A549 (cell line): ENCODE data around the gene AK1. TPM values are rescaled to one million over a fixed set of nuclear protein-coding genes. Genes with fewer than 3 reads are reported as not detected.
A peak's percentile ranks its signal among the peaks of the same experiment; 100 is the strongest.

ENCODE experiments used
- ATAC-seq, 2 experiments: fragments of 200-7000 bp in 1 of 2; fragments of >200 bp in 1 of 2; cut with Nextera tagmentation in 1 of 2; cut with Tn5 transposase in 1 of 2; 3 replicates each; pipeline versions ENCODE4 v1.8.0 to v1.9.1; 2018 to 2020; ENCODE audit warnings: mild to moderate bottlenecking in 1 of 2, moderate library complexity in 1 of 2
- CTCF ChIA-PET: fragments of 300-600 bp; sonication (Branson Sonifier 250); formaldehyde crosslinking; extraction: SDS; loops from one replicate; lab custom pipeline; 2021; ENCODE audit warnings: antibody characterized with exemption, inconsistent platforms; lab: Yijun Ruan, JAX
- POLR2A ChIA-PET: fragments of 350-600 bp; formaldehyde crosslinking; extraction: SDS; loops from one replicate; lab custom pipeline; 2021; ENCODE audit warnings: antibody characterized with exemption, inconsistent platforms; lab: Yijun Ruan, JAX
- DNase-seq, 2 experiments: peaks; one replicate each; pipeline versions ENCODE4 v3.0.0 to v3.0.0-alpha.2; 2011 to 2016; ENCODE audit warnings: low read depth in 1 of 2, low spot score in 1 of 2
- FAIRE-seq: peaks from 2 replicates; lab custom pipeline; 2011; peaks lifted over from hg19 to GRCh38; lab: Jason Lieb, UNC
- H3K27ac ChIP-seq, 2 experiments: fragments of >200 bp; sonication (Bioruptor Twin); formaldehyde crosslinking; 3 replicates each; pipeline ENCODE4 v1.5.1; 2016 to 2017
- H3K4me1 ChIP-seq: fragments of >200 bp; sonication (Bioruptor Twin); formaldehyde crosslinking; 3 replicates; pipeline ENCODE4 v1.6.1; 2016
- H3K4me2 ChIP-seq: fragments of >200 bp; sonication (Bioruptor Twin); formaldehyde crosslinking; 3 replicates; pipeline ENCODE4 v1.6.1; 2016
- H3K4me3 ChIP-seq: fragments of >200 bp; sonication (Bioruptor Twin); formaldehyde crosslinking; 3 replicates; pipeline ENCODE4 v1.5.1; 2016
- H3K9me3 ChIP-seq: fragments of >200 bp; sonication (Bioruptor Twin); formaldehyde crosslinking; 3 replicates; pipeline ENCODE4 v1.6.1; 2016
- CEBPB ChIP-seq, 2 experiments: fragments of >200 bp in 1 of 2; sonication (Bioruptor Twin) in 1 of 2; formaldehyde crosslinking in 1 of 2; IDR thresholded peaks; 2 replicates each; pipeline ENCODE4 v1.6.1; 2012 to 2016
- EHF ChIP-seq: fragments of 250-450 bp; sonication (Bioruptor Pico); IDR thresholded peaks from 2 replicates; pipeline ENCODE4 v1.5.0; 2020; ENCODE audit warnings: mild to moderate bottlenecking
- EHMT2 ChIP-seq: fragments of 200-600 bp; sonication (generic); IDR thresholded peaks from 2 replicates; pipeline ENCODE4 v1.6.1; 2016; ENCODE audit warnings: antibody characterized with exemption, low read depth, mild to moderate bottlenecking, moderate library complexity
- EP300 ChIP-seq, 2 experiments: fragments of >200 bp; sonication (Bioruptor Twin); formaldehyde crosslinking; IDR thresholded peaks; 2 replicates in 1 of 2; 3 replicates in 1 of 2; pipeline ENCODE4 v1.6.1; 2016 to 2017
- FOSL2 ChIP-seq, 2 experiments: fragments of 450-650 bp in 1 of 2; fragments of >200 bp in 1 of 2; sonication (Bioruptor Twin) in 1 of 2; formaldehyde crosslinking; IDR thresholded peaks; 2 replicates each; pipeline versions ENCODE4 v1.5.0 to v1.6.1; 2016 to 2020; ENCODE audit warnings: mild to moderate bottlenecking in 1 of 2, moderate library complexity in 1 of 2
- GATA3 ChIP-seq: IDR thresholded peaks from 2 replicates; pipeline ENCODE4 v1.6.1; 2012; ENCODE audit warnings: borderline replicate concordance
- HEYL ChIP-seq: fragments of 250-450 bp; sonication (Bioruptor Pico); IDR thresholded peaks from 2 replicates; pipeline ENCODE4 v1.8.0; 2021; ENCODE audit warnings: mild to moderate bottlenecking, moderate library complexity
- JUN ChIP-seq, 2 experiments: fragments of >200 bp; sonication (Bioruptor Twin); formaldehyde crosslinking; IDR thresholded peaks; 2 replicates in 1 of 2; 3 replicates in 1 of 2; pipeline ENCODE4 v1.6.1; 2016 to 2017
- JUNB ChIP-seq: fragments of >200 bp; sonication (Bioruptor Twin); formaldehyde crosslinking; IDR thresholded peaks from 2 replicates; pipeline ENCODE4 v1.6.1; 2016
- MAFK ChIP-seq: fragments of 450-650 bp; IDR thresholded peaks from 2 replicates; pipeline ENCODE4 v1.6.1; 2014; ENCODE audit not compliant: partially characterized antibody
- MYC ChIP-seq: IDR thresholded peaks from 2 replicates; pipeline ENCODE4 v1.6.1; 2012; ENCODE audit warnings: mild to moderate bottlenecking, inconsistent platforms, low read length, improper control_type of control experiment, borderline replicate concordance
- NR3C1 ChIP-seq: fragments of >200 bp; sonication (Bioruptor Twin); formaldehyde crosslinking; IDR thresholded peaks from 3 replicates; pipeline ENCODE4 v1.6.1; 2017
- POLR2A ChIP-seq: IDR thresholded peaks from 2 replicates; pipeline ENCODE4 v1.6.1; 2012; ENCODE audit warnings: mild to moderate bottlenecking, low read length
- POLR2AphosphoS2 ChIP-seq: conservative IDR thresholded peaks from 2 replicates; pipeline ENCODE4 v1.6.1; 2012; ENCODE audit warnings: low read length, improper control_type of control experiment, inconsistent platforms
- RCOR1 ChIP-seq: fragments of 150-350 bp; IDR thresholded peaks from 2 replicates; pipeline ENCODE4 v1.6.1; 2014; ENCODE audit warnings: antibody characterized with exemption, low read length, low read depth
- SREBF2 ChIP-seq: fragments of 450-650 bp; IDR thresholded peaks from 2 replicates; pipeline ENCODE4 v1.6.1; 2014; ENCODE audit warnings: mild to moderate bottlenecking, moderate library complexity
- ZFP36 ChIP-seq: fragments of 450-650 bp; IDR thresholded peaks from 2 replicates; pipeline ENCODE4 v1.6.1; 2014; ENCODE audit warnings: borderline replicate concordance; ENCODE audit not compliant: partially characterized antibody
- WGBS: methylation state at CpG from one replicate; pipeline ENCODE4 v1.1.6; 2017; ENCODE audit errors: missing lambda C conversion rate; 5-methylcytosine and 5-hydroxymethylcytosine counted together
- polyA plus RNA-seq, 4 experiments: library from polyadenylated mRNA; depleted of rRNA in 3 of 4; stranded (reverse); fragments of >200 nt; fragmentation: RNase III in 1 of 4; extraction: RNeasy Plus Mini Kit Qiagen cat#74134 plus additional on column Dnase treatment in 1 of 4; gene quantifications; 2 replicates in 3 of 4; 3 replicates in 1 of 4; pipeline ENCODE4 v1.2.3, GENCODE V29; 2011 to 2017
- TF ChIP-seq, protein P1 (sequence below): fragments of 150-350 bp; IDR thresholded peaks from 2 replicates; pipeline ENCODE4 v1.6.1; 2014; ENCODE audit warnings: low read depth, mild to moderate bottlenecking, low read length
- TF ChIP-seq, protein P2 (sequence below): IDR thresholded peaks from 2 replicates; pipeline ENCODE4 v1.6.1; 2012; ENCODE audit warnings: low read depth, borderline replicate concordance
- TF ChIP-seq, protein P3 (sequence below): fragments of >200 bp; sonication (Bioruptor Twin); formaldehyde crosslinking; IDR thresholded peaks from 2 replicates; pipeline ENCODE4 v1.6.1; 2016
- TF ChIP-seq, protein P4 (sequence below): IDR thresholded peaks from 2 replicates; pipeline ENCODE4 v1.6.1; 2012

Gene AK1
- polyA plus RNA-seq, 2 of the 4 experiments (the other 2 are of a cell fraction): 30.0 to 31.9 TPM

DNA sequence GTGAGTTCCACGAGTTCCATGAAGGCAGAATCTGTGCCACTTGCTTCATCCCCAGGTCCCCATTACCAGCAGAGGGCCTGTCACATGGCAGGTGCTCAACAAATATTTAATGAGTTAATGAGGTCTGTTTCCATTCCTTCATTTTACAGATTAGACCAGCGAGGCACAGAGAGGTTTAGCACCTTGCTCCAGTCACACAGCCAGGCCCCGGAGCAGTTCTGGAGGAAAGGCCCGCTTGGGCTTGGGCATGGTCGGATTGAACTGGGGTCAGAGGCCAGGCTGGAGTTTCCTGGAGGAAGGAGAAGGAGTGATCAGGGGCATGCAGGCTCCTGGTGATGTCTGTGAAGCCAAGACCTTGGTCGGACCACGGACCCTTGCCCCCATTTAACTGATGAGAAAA, 43.3 kb upstream of the AK1 start:
- DNase-seq: no peak
- ATAC-seq: no peak
- peak overlapping the region; percentile 79 to 90; a peak in 5 of 6 replicates for H3K27ac ChIP-seq

DNA sequence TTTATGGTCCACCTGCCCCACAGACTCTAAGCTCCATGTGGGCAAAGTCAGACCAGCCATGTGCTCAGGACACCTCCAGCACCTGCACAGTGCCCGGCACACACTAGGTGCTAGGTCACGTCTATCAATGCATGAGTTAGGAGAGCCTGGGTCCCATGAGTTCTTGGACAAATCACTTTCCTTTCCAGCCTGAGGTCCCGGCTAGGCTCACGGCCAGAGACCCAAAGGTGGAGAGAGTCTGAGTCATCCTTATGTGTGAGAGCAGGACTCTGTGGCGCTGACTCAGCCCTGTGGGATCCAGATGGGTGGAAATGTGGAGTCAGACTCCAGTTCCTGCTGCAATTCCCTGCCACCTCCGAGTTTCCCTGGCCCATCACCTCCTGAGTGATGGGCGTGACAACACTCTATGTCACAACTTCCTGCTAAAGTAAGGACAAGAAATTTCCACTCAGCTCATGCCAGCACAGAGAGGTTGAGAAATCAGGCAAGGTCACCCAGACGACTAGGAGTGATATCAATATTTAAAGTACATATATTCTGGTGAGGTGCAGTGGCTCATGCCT, 41.9 kb upstream of the AK1 start:
- DNase-seq (peak; percentile 98), FAIRE-seq (peak; percentile 80), ATAC-seq (peak; percentile 78 to 82)
- Histone ChIP-seq H3K9me3 (no peaks in the 10 kb centered on the region), H3K4me1 (peaks cover 73% of the 10 kb centered on the region), H3K27ac (peak overlapping the region; percentile 82 to 90), H3K4me2 (peak overlapping the region; percentile 55), H3K4me3 (no peak overlapping the region)
- ChIA-PET CTCF (interaction anchor here (0.6 to 7.0 kb wide), 15 partner anchors 10 to 430 kb away, joined by 3 to 83 read pairs (median 16); partner anchors contain the start of genes CDK9, PIP5KL1 and TOR2A), POLR2A (interaction anchor here (0.7 kb wide), 1 partner anchor 11 kb away, joined by 3 read pairs; the partner anchor contains the start of gene PIP5KL1)
- WGBS: under 1% methylated on average over 8 of the region's 8 CpGs
- TF ChIP-seq MYC: peak; percentile 43; the same call in 1 of the 2 replicates
- TF ChIP-seq, protein P1, sequence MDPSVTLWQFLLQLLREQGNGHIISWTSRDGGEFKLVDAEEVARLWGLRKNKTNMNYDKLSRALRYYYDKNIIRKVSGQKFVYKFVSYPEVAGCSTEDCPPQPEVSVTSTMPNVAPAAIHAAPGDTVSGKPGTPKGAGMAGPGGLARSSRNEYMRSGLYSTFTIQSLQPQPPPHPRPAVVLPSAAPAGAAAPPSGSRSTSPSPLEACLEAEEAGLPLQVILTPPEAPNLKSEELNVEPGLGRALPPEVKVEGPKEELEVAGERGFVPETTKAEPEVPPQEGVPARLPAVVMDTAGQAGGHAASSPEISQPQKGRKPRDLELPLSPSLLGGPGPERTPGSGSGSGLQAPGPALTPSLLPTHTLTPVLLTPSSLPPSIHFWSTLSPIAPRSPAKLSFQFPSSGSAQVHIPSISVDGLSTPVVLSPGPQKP: no peak
- no peak for TF ChIP-seq NR3C1
- peak; percentile 82 to 83; a peak in 4 of 5 replicates for TF ChIP-seq JUN (IDR thresholded peaks at IDR 0.05)
- peak; percentile 99 for TF ChIP-seq MAFK
- no peak for TF ChIP-seq POLR2A
- TF ChIP-seq JUNB: peak; percentile 84
- TF ChIP-seq, protein P2, sequence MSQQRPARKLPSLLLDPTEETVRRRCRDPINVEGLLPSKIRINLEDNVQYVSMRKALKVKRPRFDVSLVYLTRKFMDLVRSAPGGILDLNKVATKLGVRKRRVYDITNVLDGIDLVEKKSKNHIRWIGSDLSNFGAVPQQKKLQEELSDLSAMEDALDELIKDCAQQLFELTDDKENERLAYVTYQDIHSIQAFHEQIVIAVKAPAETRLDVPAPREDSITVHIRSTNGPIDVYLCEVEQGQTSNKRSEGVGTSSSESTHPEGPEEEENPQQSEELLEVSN: peak; percentile 44; the same call in 1 of the 2 replicates
- TF ChIP-seq FOSL2 (IDR thresholded peaks at IDR 0.05): peak; percentile 88
- peak; percentile 99 for TF ChIP-seq FOSL2 (CRISPR knock-in tag; IDR thresholded peaks at IDR 0.05)
- TF ChIP-seq GATA3: peak; percentile 71; the same call in 1 of the 2 replicates
- peak; percentile 91 to 97 for TF ChIP-seq CEBPB (IDR thresholded peaks at IDR 0.05)
- TF ChIP-seq EP300 (IDR thresholded peaks at IDR 0.05): peak; percentile 58 to 67; a peak in 2 of 5 replicates
- TF ChIP-seq EHMT2: no peak
- no peak for TF ChIP-seq HEYL (CRISPR knock-in tag)
- TF ChIP-seq POLR2AphosphoS2: no peak
- peak; percentile 87 for TF ChIP-seq ZFP36
- TF ChIP-seq, protein P3, sequence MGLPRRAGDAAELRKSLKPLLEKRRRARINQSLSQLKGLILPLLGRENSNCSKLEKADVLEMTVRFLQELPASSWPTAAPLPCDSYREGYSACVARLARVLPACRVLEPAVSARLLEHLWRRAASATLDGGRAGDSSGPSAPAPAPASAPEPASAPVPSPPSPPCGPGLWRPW: peak; percentile 50; the same call in 1 of the 2 replicates
- TF ChIP-seq, protein P4, sequence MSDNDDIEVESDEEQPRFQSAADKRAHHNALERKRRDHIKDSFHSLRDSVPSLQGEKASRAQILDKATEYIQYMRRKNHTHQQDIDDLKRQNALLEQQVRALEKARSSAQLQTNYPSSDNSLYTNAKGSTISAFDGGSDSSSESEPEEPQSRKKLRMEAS: peak; percentile 89
- TF ChIP-seq RCOR1: no peak
- no peak for TF ChIP-seq SREBF2

More for the DNA sequence above, 43.3 kb upstream of the AK1 start:
- CTCF ChIA-PET: interaction anchor here (0.5 to 7.0 kb wide), 77 partner anchors 7 to 705 kb away, joined by 3 to 83 read pairs (median 5); partner anchors contain the start of genes AK1, CDK9, DPM2 and PIP5KL1
- FAIRE-seq: no peak
- peaks cover 64% of the 10 kb centered on the region for H3K4me1 ChIP-seq
- POLR2A ChIA-PET: interaction anchor here (0.5 kb wide), 1 partner anchor 421 kb away, joined by 3 read pairs; no protein-coding TSS in a partner anchor
- H3K4me3 ChIP-seq: no peak overlapping the region
- no peak overlapping the region for H3K4me2 ChIP-seq
- 87% methylated on average over 7 of the region's 7 CpGs for WGBS
- no peak for TF ChIP-seq EHF (CRISPR knock-in tag)
- TF ChIP-seq ZFP36: peak; percentile 49
- TF ChIP-seq, all 56 proteins: peak for 1
- H3K9me3 ChIP-seq: no peaks in the 10 kb centered on the region
